Stimulated activated CD8-positive, alpha-beta memory T cell treated with anti-CD3 and anti-CD28 coated beads, Interleukin-12 subunit alpha, Interleukin-12 subunit beta, amount 100 ng/mL, for 24 hours (primary cell): ENCODE measurements around the gene RFX7.

Source experiments
- DNase-seq: peaks from one replicate; pipeline ENCODE4 v3.0.0-alpha.2; 2020; ENCODE audit errors: extremely low read depth

Gene RFX7

DNA sequence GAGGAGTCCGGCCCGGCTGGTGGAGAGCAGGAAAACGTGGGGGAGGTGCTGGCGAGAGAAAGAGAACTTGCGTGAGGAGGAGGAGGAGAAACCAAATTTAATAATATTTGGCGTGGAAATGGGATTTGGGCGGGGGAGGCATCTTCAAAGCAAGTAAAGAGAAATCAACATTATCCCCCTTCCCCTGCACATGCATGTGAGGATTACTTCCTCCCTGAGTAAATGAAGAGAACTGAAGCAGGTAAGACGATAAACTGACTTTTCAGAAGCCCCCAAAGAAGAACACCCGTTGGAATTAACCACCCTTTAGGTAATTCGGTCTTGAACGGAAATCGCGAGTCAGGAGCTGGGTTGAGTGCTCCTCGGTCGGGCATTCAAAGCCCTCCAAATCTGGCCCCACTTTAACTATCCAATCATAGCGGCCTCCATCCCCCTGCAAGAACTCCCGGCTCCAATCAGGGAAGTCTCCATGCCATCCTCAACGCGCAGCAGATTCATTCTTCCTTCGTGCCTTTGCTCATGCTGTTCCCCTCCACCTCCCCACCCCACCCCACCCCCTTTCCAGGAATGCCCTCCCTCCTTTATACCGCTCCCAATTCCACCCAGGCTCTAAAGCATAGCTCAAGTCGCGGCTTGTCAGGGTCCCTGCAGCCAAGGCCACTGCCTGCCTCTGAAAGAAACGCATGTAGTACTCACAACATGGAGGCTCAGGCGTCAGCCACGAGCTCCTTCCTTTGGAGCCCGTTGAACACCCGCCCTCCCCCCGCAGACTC, 545 bp upstream of the RFX7 start:
- DNase-seq = no peak

DNA sequence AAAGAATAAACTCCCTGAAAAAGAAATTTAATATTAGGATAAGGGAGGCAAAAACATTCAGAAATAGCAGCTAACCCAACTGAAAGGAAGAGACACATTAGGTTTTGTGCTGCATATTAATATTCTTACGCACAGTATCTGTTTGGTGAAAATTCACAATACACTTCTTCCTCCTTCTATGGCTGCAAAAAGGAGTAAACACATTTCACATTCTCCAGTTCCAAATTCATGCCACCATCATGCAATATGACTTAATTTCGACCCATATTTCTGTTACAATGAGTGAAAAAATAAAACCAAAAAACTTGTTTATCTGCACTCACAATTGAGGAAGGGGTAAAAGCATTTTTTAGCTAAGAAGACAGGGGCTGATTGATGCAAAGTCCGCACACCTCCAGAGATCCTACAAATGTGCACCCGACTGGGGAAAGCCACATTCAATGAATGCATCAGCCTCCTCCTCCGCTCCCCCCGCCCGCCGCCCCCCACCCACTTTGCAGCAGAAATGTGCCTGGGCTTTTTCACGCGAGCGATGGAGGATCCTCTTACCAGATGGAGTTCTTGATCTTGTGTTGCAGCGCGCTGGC, 1.0 kb downstream of the RFX7 start:
- DNase-seq = no peak

DNA sequence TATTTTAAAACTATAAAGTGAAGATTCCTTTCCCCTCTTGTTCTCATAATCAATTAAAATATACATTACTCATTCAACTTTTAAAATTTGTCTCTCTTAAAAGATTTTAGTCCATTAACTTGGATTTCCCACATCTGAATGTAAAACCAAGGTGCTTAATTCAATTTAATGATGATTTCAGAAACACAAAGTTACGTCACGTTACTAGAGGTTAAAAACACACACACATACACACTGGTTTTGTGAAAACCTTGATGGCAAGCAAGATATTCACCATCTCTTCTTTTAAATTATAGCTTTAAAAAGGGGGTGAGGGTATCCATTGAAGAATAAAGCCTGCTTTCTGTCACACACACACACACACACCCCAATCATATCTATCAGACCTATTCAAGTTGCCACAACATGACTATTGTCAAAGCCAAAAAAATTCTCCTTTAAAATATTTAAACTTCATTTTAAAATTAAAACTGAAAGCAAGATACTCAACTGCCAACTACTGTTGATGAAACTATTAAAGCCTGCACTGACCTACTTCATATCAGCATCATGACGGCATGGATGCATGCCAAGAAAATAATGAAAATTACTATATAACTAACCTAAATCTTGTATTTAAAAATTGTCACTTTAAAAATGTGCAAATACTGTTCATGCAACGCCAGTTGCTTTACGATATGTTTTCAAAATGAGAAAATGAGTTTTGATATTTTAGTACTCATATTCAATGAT, 2.1 kb downstream of the RFX7 start:
- no peak for DNase-seq

DNA sequence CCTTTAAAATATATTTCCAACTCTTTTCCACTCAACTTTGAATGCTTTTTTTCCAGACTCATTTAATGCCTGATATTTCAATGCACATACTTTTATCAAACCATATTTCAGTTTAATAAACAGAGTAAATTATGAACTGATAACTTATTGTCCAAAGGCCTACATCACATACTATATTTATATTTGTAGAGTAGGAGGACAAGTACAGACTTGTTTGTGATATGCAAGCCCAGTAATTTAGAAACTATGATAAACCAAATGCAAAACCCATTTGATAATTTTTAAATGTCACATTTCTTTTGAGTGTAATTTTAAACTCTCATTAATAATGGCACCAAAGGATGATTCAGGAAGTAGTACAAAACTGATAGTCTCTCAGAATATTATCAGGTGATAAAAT, 3.3 kb downstream of the RFX7 start:
- no peak for DNase-seq

DNA sequence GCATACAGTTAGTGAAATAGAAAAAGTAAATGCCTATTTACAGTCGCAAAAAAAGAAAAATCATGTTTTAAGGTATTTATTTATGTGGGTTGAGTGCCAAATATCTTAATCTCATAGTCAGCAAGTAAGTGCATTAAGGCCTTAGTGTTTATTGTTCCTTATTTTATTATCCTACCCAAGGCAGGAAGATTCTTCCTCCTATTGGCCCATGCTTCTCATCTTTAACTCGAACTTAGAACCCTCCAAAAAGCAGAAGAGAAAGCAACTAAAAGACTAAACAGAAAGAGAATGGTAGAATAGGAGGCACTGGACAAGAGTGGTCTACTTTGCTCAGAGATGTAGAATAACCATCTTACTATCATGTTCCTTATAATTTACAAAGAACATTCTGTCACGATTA, 7.5 kb downstream of the RFX7 start:
- DNase-seq = no peak

DNA sequence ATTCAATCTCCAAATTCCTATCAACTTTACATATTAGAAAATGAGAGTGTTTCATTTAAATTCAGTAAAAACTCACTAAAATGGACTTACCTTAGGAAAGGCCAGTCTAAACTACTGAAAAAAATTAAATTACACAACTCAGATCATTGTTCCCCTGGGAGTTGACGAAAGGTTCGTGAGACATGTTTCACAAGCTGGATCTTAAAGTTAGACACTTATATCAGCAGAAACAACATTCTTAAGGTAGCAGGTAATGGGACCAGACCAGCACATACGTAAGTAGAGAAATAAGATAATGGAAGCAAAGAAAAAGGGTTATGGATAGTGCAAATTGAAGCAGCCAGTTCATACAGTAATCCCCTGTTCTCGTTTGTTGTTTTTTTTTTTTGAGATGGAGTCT, 8.9 kb downstream of the RFX7 start:
- no peak for DNase-seq

DNA sequence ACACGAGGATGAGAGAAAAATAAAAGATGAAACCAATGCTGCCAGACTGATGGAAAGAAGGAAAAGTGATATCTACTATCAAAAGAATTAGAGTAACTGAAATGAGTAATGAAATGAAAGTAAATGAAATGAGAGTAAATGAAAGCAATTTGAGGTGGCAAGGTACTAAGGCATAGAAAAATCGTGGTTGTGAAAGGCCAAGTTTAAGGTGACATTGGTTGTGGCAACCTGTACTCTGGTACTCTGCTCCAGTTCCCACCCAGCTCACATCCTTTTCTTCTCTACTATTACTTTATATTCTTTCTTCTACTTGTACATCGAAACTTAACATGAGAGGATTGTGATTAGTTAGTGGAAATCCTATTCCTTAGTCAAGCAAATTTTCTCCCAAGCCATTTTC, 10.1 kb downstream of the RFX7 start:
- no peak for DNase-seq

DNA sequence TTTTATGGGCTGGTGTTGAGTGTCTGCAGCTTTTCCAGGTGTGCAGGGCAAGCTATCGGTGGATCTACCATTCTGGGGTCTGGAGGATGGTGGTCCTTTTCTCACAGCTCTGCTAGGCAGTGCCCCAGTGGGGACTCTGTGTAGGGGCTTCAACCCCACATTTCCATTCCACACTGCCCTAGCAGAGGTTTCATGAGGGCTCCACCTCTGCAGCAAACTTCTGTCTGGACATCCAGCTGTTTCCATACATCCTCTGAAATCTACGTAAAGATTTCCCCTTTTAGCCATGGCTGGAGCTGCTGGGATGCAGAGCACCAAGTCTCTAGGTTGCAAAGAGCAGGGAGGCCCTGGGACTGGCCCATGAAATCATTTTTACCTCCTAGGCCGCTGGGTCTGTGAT, 11.6 kb downstream of the RFX7 start:
- DNase-seq = no peak

DNA sequence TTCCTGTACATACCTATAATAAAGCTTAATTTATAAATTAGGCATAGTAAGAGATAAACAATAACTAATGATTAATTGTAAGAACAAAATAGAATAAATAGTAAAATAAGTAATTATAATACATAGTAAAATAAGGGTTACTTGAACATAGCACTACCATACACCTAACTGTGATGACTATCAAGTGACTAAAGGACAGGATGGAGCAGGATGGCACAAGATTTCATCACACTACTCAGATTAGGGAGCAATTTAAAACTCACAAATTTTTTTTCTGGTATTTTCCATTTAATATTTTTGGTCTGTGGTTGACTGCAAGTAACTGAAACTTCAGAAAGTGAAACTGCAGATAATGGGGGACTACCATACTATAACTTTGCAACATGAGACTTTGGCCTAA, 14.8 kb downstream of the RFX7 start:
- no peak for DNase-seq

DNA sequence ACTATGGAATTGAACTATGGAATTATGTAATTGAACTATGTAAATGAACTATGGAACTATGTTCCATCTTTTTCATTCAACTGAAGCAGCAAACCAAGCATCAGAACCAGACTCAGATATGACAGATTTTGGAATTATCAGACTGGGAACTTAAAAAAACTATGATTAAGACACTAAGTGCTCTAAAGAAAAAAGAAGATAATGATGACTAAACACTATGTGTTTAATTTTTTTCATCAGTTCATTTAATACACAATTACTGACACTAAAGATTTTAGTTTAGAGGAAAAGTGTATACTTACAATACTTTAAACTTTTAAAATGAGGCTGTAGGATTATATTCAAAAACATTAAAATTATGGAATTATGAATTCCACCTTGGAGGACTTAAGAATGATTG, 15.3 kb downstream of the RFX7 start:
- no peak for DNase-seq

DNA sequence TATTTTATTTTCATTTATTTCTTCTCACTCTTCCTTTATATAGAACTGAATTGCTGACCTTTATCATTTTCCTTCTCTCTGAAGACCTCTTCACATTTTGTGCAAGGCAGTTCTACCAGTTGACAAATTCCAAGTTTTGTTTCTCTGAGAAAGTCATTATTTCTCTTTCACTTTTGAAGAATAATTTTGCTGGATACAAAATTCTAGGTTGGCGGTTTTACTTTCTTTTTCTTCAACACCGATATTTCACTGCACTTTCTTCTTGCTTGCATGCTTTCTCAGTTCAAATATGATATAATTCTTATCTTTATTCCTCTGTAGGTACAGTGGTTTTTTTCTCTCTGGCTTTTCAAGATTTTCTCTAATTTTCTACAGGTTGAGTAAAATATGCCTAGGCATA, 15.9 kb downstream of the RFX7 start:
- DNase-seq = no peak

DNA sequence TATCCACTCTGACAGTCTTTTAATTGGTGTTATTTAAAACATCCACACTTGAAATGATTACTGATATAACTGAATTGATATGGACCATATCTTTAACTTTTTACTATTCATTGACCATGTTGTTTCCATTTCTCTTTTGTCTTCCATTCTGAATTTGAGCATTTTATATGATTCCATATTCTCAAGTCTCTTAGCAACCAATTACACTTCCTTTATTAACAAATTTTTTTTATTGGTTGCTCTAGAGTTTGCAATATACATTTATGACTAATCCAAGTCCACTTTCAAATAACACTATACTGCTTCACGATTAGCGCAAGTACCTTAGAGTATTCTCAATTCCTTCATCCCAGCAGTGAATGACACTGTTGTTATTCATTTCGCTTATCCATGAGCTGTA, 16.4 kb downstream of the RFX7 start:
- DNase-seq = no peak

DNA sequence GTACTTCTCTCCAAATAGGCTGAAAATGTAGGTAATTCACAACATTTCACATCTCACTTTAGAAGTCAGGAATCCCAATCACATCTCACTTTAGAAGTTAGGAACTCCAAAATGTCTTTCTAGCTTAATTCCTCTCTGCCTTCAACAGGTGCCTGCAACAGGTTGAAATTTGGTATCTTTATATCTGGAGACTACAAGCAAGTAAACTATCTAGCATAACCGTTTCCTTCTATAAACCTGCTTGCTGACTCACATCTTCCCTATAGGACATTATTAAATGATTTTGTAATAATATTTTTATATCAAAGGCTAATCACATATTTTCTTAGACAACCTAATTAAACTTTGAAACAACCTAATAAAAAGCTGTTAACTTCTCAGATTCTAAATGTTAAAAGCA, 18.2 kb downstream of the RFX7 start:
- DNase-seq = no peak

DNA sequence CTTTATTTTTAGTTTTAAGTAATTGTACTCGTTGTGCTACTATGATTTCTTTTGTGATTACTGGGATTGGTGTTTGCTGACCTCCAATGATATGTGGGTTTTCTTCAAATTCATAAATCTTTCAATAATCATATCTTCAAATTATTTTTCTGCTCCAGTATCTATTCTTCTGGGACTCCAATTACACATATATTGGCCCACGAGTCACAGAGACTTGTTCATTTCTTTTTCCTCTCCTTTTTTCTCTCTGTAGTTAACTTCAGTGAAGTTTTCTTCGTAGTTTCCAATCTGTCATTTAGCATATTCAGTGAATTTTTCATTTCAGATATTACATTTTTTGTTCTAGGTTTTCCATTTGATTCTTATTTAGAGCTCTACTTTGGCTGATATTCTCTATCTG, 21.4 kb downstream of the RFX7 start:
- no peak for DNase-seq

DNA sequence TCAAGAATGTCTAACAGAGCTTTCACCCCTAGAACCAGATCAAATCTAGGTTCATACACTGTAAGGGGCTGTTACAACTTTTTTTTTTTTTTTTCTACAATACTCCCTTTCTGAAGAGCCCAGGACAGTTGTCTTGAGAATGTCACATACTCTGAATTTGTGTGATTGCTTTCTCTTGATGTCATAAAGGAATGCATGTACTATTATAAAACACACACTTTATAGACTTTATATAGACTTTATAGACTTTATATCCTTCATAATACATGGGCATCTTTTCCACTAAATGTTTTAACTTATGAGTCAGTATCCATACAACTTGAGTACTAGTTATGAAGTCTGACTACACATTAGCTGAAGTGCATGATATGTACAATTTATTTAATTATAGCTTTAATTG, 26.3 kb downstream of the RFX7 start:
- DNase-seq = no peak

DNA sequence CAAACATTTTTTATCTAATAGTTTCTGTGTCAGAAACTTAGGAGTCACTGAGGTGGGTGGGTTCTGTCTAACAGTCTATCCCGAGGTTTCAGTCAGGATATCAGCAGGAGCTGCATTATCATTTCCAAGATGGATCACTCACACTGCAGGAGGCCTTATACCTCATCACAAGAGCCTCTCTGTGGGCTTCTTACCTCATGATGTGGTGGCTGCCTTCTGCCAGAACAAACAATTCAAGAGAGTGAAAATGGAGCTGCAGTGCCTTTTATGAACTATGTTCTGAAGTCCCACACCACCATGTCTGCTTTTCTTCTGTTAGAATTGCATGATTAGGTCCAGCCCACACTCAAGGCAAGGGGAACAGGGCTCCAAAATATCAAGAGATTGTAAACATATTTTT, 27.9 kb downstream of the RFX7 start:
- DNase-seq = no peak

DNA sequence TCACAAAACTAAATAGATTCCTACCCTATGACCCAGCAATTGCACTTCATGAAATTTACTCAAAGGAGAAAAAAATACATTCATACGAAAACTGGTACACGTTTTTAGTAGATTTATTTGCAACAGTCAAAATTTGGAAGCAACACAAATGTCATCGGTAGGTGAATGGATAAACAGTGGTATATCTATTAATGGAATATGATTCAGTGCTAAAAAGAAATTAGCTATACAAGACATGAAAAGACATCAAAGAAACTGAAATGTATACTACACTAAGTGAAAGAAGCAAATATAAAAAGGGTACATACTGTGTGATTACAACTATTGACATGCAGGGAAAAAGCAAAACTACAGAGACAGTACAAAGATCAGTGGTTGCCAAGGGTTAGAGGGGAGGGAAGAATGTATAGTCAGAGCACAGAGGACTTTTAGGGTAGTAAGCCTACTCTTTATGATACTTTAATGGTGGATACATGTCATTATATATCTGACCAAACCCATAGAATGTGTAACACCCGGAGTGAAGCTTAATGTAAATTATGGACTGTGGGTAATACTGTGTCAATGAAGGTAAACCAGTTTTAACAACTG, 31.6 kb downstream of the RFX7 start:
- DNase-seq = no peak

DNA sequence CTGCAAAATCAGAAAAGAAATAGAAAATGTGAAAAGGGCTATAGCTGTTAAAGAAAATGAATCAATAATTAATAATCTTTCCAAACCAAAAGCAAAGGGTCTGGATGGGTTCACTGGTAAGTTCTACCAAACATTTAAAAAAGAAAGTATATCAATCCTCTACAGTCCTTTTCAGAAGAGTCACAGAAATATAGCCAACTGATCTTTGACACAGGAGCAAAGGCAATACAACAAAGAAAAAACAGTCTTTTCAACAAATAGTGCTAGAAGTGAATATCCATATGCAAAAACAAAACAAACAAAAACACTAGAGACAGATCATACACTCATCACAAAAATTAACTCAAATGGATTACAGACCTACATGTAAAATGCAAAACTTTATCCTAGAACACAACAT, 32.6 kb downstream of the RFX7 start:
- DNase-seq = no peak

DNA sequence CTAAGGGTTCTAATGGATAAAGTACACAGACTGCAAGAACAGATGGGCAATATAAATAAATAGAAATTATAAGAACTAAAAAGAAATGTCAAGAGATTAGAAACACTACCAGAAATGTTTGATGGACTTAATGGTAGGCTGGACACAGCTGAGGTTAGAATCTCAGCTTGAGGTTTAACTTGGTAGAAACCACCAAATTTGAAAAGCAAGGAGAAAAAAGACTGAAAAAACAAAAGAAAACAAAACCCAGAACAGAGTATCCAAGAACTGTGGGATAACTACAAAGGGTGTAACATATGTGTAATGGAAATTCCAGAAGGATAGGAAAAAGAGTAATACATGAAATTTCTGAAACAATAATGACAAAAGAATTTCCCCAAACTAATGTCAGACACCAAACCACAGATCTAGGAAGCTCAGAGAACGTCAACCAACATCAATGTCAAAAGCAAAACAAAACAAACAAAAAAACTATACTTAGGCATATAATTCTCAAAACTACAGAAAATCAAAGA, 35.0 kb downstream of the RFX7 start:
- DNase-seq = no peak

DNA sequence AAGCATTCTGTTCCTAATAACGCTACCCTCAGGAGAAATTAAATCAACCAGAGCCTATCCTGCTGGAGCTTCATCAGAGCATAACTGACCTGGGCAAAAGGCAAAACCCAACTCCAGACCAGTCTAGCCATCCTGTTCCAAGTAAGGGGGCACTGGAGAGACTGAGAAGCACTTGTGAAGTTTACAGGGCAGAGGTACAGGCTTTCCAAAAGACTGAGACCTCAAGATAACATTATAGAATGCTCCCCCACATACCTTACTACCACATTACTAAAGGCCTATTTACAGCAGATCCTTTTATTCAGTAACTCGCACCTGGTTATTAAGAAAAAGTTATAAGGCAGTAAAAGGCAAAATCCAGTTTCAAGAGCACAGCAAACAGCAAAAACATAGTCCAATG, 35.5 kb downstream of the RFX7 start:
- no peak for DNase-seq

DNA sequence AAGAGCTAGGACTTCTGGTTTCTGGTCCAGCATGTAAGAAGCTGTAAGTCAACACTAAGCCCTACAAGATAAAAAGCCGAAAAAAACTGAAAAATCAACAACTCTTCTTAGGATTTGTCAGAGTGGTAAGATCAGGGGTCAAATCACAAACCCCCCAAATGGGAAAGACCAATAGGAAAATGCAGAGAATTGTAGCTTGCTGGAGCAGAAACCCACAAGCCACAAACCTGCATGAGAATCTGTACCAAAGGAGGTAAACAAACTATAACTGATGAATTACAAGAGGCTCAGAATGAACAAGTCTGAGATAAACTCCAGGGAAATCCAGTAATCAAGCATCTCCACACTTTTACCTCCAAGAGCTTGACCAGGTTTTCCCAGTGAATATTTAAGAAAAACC, 36.0 kb downstream of the RFX7 start:
- DNase-seq = no peak

DNA sequence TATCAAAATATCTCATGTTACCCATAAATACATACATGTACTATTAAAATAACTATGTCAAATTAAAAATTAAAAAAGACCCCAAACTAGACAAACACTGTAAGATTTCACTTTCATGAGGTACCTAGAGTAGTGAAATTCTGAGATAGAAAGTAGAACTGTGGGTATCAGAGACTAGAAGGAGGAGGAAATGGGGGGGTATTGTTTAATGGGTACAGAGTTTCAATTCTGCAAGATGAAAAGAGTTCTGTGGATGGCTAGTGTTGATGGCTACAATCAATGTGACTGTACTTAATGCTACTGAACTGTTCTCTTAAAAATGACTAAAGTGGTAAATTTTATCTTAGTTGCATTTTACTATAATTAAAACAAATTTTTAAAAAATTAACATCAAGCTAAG, 36.6 kb downstream of the RFX7 start:
- no peak for DNase-seq
